GM23338 (cell line): ENCODE data around the gene EXOC4. TPM values are rescaled to one million over a fixed set of nuclear protein-coding genes. Genes with fewer than 3 reads are reported as not detected.

Experiments used
- ATAC-seq: fragments of 200-7000 bp; cut with Tn5 transposase; 3 replicates; pipeline ENCODE4 v1.9.1; 2020
- DNase-seq: peaks from one replicate; pipeline ENCODE4 v3.0.0-alpha.2; 2015; ENCODE audit warnings: low spot score
- H2AFZ ChIP-seq: fragments of 200-600 bp; sonication (generic); 2 replicates; pipeline ENCODE4 v1.8.0; 2016; ENCODE audit warnings: antibody characterized with exemption, mild to moderate bottlenecking, moderate library complexity
- H3F3A ChIP-seq: fragments of 200-600 bp; sonication (generic); replicated peaks from 2 replicates; pipeline ENCODE4 v1.8.0; 2017; ENCODE audit warnings: antibody characterized with exemption, mixed run types, low read depth
- H3K27ac ChIP-seq: fragments of 200-600 bp; sonication (generic); 2 replicates; pipeline ENCODE4 v1.6.1; 2016; ENCODE audit warnings: low read depth
- H3K27me3 ChIP-seq: fragments of 200-600 bp; sonication (generic); 2 replicates; pipeline ENCODE4 v1.8.0; 2016; ENCODE audit warnings: mild to moderate bottlenecking, mixed run types, moderate library complexity; ENCODE audit not compliant: insufficient read depth
- H3K36me3 ChIP-seq: fragments of 200-600 bp; sonication (generic); 2 replicates; pipeline ENCODE4 v1.8.0; 2016; ENCODE audit warnings: mild to moderate bottlenecking; ENCODE audit not compliant: insufficient read depth
- H3K4me1 ChIP-seq: fragments of 200-600 bp; sonication (generic); 2 replicates; pipeline ENCODE4 v1.8.0; 2016; ENCODE audit warnings: mild to moderate bottlenecking, moderate library complexity; ENCODE audit not compliant: insufficient read depth
- H3K4me2 ChIP-seq: fragments of 200-600 bp; sonication (generic); 2 replicates; pipeline ENCODE4 v1.7.1; 2017; ENCODE audit warnings: mixed run types
- H3K4me3 ChIP-seq: fragments of 200-600 bp; sonication (generic); 2 replicates; pipeline ENCODE4 v1.6.1; 2016; ENCODE audit warnings: mixed run types
- H3K79me2 ChIP-seq: fragments of 200-600 bp; sonication (generic); replicated peaks from 2 replicates; pipeline ENCODE4 v1.8.0; 2017; ENCODE audit warnings: mild to moderate bottlenecking; ENCODE audit not compliant: insufficient read depth
- H3K9me2 ChIP-seq: fragments of 200-600 bp; sonication (generic); 2 replicates; pipeline ENCODE4 v1.8.0; 2017; ENCODE audit not compliant: insufficient read depth
- H4K20me1 ChIP-seq: fragments of 200-600 bp; sonication (generic); replicated peaks from 2 replicates; pipeline ENCODE4 v1.8.0; 2017; ENCODE audit warnings: mild to moderate bottlenecking; ENCODE audit not compliant: insufficient read depth
- H3K27ac Mint-ChIP-seq: 2 replicates; pipeline ENCODE4 v1.8.0; 2020; ENCODE audit warnings: inconsistent platforms, mild to moderate bottlenecking, moderate library complexity, mixed read lengths
- H3K27me3 Mint-ChIP-seq: 3 replicates; pipeline ENCODE4 v1.8.0; 2022; ENCODE audit warnings: low read depth, mild to moderate bottlenecking, moderate library complexity, mixed read lengths, inconsistent platforms; ENCODE audit not compliant: insufficient read depth, poor library complexity
- H3K36me3 Mint-ChIP-seq: 3 replicates; pipeline ENCODE4 v1.8.0; 2021; ENCODE audit warnings: low read depth, mild to moderate bottlenecking, inconsistent platforms, moderate library complexity, mixed read lengths
- H3K4me1 Mint-ChIP-seq: 3 replicates; pipeline ENCODE4 v1.8.0; 2020; ENCODE audit warnings: mild to moderate bottlenecking, inconsistent platforms, mixed read lengths
- H3K4me3 Mint-ChIP-seq: 3 replicates; pipeline ENCODE4 v1.8.0; 2021; ENCODE audit warnings: moderate library complexity, mild to moderate bottlenecking, inconsistent platforms, mixed read lengths
- H3K9me3 Mint-ChIP-seq: 3 replicates; pipeline ENCODE4 v1.8.0; 2020; ENCODE audit warnings: moderate library complexity, mild to moderate bottlenecking, inconsistent platforms, mixed read lengths
- CREB1 ChIP-seq: fragments of 250-450 bp; sonication (Bioruptor Pico); IDR thresholded peaks from 2 replicates; pipeline ENCODE4 v1.5.0; 2020; ENCODE audit warnings: low read depth, mild to moderate bottlenecking, moderate library complexity
- CTCF ChIP-seq, 2 experiments: fragments of 200-600 bp in 1 of 2; sonication (generic) in 1 of 2; conservative IDR thresholded peaks; 2 replicates each; pipeline versions ENCODE4 v1.5.1 to v1.6.1; 2016 to 2017; ENCODE audit warnings: antibody characterized with exemption in 2 of 2, low read depth in 2 of 2, mild to moderate bottlenecking in 2 of 2, moderate library complexity in 1 of 2
- ETS1 ChIP-seq: IDR thresholded peaks from 2 replicates; pipeline ENCODE4 v1.6.1; 2016; ENCODE audit warnings: antibody characterized with exemption
- EZH2phosphoT487 ChIP-seq: fragments of 200-600 bp; sonication (generic); IDR thresholded peaks from one replicate; pipeline ENCODE4 v1.8.1; 2018; ENCODE audit warnings: antibody characterized with exemption; ENCODE audit not compliant: unreplicated experiment
- JUNB ChIP-seq: IDR thresholded peaks from one replicate; pipeline ENCODE4 v1.6.1; 2016; ENCODE audit warnings: antibody characterized with exemption; ENCODE audit not compliant: unreplicated experiment
- NANOG ChIP-seq: IDR thresholded peaks from 2 replicates; pipeline ENCODE4 v1.6.1; 2016; ENCODE audit warnings: antibody characterized with exemption, borderline replicate concordance
- REST ChIP-seq: IDR thresholded peaks from one replicate; pipeline ENCODE4 v1.6.1; 2018; ENCODE audit warnings: antibody characterized with exemption; ENCODE audit not compliant: unreplicated experiment
- STAT1 ChIP-seq: IDR thresholded peaks from one replicate; pipeline ENCODE4 v1.6.1; 2016; ENCODE audit warnings: antibody characterized with exemption; ENCODE audit not compliant: unreplicated experiment
- ZNF331 ChIP-seq: fragments of 250-450 bp; sonication (Bioruptor Pico); IDR thresholded peaks from 2 replicates; pipeline ENCODE4 v1.5.0; 2020; ENCODE audit warnings: low read depth, mild to moderate bottlenecking, moderate library complexity
- polyA plus RNA-seq: library from polyadenylated mRNA; unstranded; fragments of >200 nt; fragmentation: Nextera tagmentation; extraction: Ambion mirVana; gene quantifications from 2 replicates; pipeline ENCODE4 v1.2.1, GENCODE V29; 2016
- total RNA-seq: library from RNA; depleted of rRNA; stranded (reverse); fragments of >200 nt; shearing (Covaris generic); gene quantifications from 2 replicates; pipeline ENCODE4 v1.2.3, GENCODE V29; 2014
- TF ChIP-seq, protein P1 (sequence below): fragments of 250-450 bp; sonication (Bioruptor Pico); IDR thresholded peaks from 2 replicates; pipeline ENCODE4 v1.5.0; 2020; ENCODE audit warnings: mild to moderate bottlenecking, moderate library complexity

The EXOC4 gene
- total and polyA plus RNA-seq, 2 experiments from 2014 or later: 37.5 to 52.7 TPM

GRCh38 chr7:133873631-133874030 lies 620.8 kb downstream of the EXOC4 start (continued):
- no peak for TF ChIP-seq CTCF (conservative IDR thresholded peaks at IDR 0.05; ENCODE audit: low read depth in 2 of 2)
- no peak for TF ChIP-seq CREB1 (CRISPR knock-in tag)

DNA sequence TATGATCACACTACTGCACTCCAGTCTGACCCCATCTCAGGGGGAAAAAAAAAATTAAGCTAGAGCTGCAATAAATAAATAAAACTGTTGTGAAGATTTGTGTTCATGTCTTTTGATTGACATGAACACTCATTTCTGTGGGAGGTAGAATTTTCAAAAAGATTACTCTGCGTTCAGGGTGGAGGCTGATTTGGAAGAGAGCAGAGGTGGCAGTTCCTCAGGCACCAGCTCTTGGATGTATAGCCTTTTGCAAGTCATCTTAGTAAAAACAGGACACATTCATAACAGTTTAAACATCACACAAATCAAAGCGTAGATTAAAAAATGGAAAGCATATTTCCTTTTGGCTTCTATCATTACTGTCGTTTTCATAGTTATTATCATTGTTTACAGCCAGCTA lies 630.7 kb downstream of the EXOC4 start:
- no peak for DNase-seq
- ATAC-seq: no peak
- H2AFZ ChIP-seq: no peak overlapping the region
- no peak overlapping the region for H3K4me3 Mint-ChIP-seq
- peaks cover 13% of the 10 kb centered on the region; the same call in 1 of the 2 replicates for H3K4me1 ChIP-seq
- no peak overlapping the region for H3K27ac ChIP-seq
- no peak overlapping the region for H3K4me3 ChIP-seq
- H3K27me3 Mint-ChIP-seq: peaks cover 1% of the 10 kb centered on the region
- no peaks in the 10 kb centered on the region for H3K9me3 Mint-ChIP-seq
- peaks cover 22% of the 10 kb centered on the region for H3K4me1 Mint-ChIP-seq
- H3K27ac Mint-ChIP-seq: no peak overlapping the region
- no peaks in the 10 kb centered on the region for H3K36me3 ChIP-seq
- no peak overlapping the region for H3K4me2 ChIP-seq
- no peaks in the 10 kb centered on the region for H3F3A ChIP-seq
- H4K20me1 ChIP-seq: no peaks in the 10 kb centered on the region
- H3K9me2 ChIP-seq: no peaks in the 10 kb centered on the region
- H3K79me2 ChIP-seq: no peaks in the 10 kb centered on the region
- H3K36me3 Mint-ChIP-seq: no peaks in the 10 kb centered on the region
- no peaks in the 10 kb centered on the region for H3K27me3 ChIP-seq
- no peak for TF ChIP-seq CTCF (conservative IDR thresholded peaks at IDR 0.05; ENCODE audit: low read depth in 2 of 2)
- no peak for TF ChIP-seq JUNB
- no peak for TF ChIP-seq REST
- TF ChIP-seq ETS1: no peak
- TF ChIP-seq STAT1: no peak
- TF ChIP-seq ZNF331 (CRISPR knock-in tag): no peak
- no peak for TF ChIP-seq CREB1 (CRISPR knock-in tag)
- TF ChIP-seq, protein P1, sequence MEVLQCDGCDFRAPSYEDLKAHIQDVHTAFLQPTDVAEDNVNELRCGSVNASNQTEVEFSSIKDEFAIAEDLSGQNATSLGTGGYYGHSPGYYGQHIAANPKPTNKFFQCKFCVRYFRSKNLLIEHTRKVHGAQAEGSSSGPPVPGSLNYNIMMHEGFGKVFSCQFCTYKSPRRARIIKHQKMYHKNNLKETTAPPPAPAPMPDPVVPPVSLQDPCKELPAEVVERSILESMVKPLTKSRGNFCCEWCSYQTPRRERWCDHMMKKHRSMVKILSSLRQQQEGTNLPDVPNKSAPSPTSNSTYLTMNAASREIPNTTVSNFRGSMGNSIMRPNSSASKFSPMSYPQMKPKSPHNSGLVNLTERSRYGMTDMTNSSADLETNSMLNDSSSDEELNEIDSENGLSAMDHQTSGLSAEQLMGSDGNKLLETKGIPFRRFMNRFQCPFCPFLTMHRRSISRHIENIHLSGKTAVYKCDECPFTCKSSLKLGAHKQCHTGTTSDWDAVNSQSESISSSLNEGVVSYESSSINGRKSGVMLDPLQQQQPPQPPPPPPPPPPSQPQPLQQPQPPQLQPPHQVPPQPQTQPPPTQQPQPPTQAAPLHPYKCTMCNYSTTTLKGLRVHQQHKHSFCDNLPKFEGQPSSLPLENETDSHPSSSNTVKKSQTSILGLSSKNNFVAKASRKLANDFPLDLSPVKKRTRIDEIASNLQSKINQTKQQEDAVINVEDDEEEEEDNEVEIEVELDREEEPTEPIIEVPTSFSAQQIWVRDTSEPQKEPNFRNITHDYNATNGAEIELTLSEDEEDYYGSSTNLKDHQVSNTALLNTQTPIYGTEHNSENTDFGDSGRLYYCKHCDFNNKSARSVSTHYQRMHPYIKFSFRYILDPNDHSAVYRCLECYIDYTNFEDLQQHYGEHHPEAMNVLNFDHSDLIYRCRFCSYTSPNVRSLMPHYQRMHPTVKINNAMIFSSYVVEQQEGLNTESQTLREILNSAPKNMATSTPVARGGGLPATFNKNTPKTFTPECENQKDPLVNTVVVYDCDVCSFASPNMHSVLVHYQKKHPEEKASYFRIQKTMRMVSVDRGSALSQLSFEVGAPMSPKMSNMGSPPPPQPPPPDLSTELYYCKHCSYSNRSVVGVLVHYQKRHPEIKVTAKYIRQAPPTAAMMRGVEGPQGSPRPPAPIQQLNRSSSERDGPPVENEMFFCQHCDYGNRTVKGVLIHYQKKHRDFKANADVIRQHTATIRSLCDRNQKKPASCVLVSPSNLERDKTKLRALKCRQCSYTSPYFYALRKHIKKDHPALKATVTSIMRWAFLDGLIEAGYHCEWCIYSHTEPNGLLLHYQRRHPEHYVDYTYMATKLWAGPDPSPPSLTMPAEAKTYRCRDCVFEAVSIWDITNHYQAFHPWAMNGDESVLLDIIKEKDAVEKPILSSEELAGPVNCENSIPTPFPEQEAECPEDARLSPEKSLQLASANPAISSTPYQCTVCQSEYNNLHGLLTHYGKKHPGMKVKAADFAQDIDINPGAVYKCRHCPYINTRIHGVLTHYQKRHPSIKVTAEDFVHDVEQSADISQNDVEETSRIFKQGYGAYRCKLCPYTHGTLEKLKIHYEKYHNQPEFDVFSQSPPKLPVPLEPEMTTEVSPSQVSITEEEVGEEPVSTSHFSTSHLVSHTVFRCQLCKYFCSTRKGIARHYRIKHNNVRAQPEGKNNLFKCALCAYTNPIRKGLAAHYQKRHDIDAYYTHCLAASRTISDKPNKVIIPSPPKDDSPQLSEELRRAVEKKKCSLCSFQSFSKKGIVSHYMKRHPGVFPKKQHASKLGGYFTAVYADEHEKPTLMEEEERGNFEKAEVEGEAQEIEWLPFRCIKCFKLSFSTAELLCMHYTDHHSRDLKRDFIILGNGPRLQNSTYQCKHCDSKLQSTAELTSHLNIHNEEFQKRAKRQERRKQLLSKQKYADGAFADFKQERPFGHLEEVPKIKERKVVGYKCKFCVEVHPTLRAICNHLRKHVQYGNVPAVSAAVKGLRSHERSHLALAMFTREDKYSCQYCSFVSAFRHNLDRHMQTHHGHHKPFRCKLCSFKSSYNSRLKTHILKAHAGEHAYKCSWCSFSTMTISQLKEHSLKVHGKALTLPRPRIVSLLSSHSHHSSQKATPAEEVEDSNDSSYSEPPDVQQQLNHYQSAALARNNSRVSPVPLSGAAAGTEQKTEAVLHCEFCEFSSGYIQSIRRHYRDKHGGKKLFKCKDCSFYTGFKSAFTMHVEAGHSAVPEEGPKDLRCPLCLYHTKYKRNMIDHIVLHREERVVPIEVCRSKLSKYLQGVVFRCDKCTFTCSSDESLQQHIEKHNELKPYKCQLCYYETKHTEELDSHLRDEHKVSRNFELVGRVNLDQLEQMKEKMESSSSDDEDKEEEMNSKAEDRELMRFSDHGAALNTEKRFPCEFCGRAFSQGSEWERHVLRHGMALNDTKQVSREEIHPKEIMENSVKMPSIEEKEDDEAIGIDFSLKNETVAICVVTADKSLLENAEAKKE (CRISPR knock-in tag): no peak
- no peak for TF ChIP-seq EZH2phosphoT487
- no peak for TF ChIP-seq NANOG
